Measurements from ENCODE around the gene ELP6. TPM values are rescaled to one million over a fixed set of nuclear protein-coding genes. Genes with fewer than 3 reads are reported as not detected.

The ELP6 gene
- total RNA-seq, 1 donor = 23.5 TPM

DNA sequence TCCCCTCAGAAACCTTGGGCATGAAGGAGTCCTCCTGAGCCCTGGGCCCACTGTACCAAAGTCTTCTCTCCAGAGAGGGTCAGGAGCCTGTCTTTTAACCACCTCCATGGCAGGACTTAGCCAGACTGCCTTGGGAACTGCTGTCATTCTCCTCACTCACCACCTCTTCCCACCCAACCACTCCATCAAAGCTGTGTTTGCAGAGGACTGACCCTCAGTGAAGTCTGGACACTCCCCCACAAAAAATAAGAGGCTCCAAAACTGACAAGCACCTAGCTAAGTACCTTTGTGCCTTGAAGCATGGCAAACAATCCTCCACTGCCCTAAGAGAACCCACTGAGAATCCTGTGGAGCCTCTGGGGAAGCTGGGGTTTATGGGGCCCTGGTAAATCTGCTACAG, 35.5 kb downstream of the ELP6 start:
- H3K27me3 ChIP-seq (ENCODE audit: insufficient read depth, low read length) = no peaks in the 10 kb centered on the region
- no peak overlapping the region for H3K27ac ChIP-seq (ENCODE audit: low read depth, low read length)
- no peak overlapping the region for H2AFZ ChIP-seq (ENCODE audit: low read length)
- TF ChIP-seq, protein P1, sequence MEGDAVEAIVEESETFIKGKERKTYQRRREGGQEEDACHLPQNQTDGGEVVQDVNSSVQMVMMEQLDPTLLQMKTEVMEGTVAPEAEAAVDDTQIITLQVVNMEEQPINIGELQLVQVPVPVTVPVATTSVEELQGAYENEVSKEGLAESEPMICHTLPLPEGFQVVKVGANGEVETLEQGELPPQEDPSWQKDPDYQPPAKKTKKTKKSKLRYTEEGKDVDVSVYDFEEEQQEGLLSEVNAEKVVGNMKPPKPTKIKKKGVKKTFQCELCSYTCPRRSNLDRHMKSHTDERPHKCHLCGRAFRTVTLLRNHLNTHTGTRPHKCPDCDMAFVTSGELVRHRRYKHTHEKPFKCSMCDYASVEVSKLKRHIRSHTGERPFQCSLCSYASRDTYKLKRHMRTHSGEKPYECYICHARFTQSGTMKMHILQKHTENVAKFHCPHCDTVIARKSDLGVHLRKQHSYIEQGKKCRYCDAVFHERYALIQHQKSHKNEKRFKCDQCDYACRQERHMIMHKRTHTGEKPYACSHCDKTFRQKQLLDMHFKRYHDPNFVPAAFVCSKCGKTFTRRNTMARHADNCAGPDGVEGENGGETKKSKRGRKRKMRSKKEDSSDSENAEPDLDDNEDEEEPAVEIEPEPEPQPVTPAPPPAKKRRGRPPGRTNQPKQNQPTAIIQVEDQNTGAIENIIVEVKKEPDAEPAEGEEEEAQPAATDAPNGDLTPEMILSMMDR (IDR thresholded peaks at IDR 0.05; ENCODE audit: extremely low read depth, low read depth, low read length) = no peak
- no peak overlapping the region for H3K4me2 ChIP-seq (ENCODE audit: insufficient read depth, low read length)
- peaks cover 26% of the 10 kb centered on the region for H3K79me2 ChIP-seq (ENCODE audit: insufficient read depth, low read length)
- H3K4me3 ChIP-seq (ENCODE audit: insufficient read depth, low read length) = no peak overlapping the region
- H3K4me1 ChIP-seq (ENCODE audit: insufficient read depth, low read length) = peaks cover 7% of the 10 kb centered on the region
- DNase-seq (ENCODE audit: insufficient read length, low spot score, missing footprints) = peak; percentile 62
- no peaks in the 10 kb centered on the region for H3K36me3 ChIP-seq (ENCODE audit: insufficient read depth, low read length)
- peaks cover 15% of the 10 kb centered on the region for H4K20me1 ChIP-seq (ENCODE audit: insufficient read depth, low read length)
- H3K9me3 ChIP-seq (ENCODE audit: low read depth, low read length) = no peaks in the 10 kb centered on the region

DNA sequence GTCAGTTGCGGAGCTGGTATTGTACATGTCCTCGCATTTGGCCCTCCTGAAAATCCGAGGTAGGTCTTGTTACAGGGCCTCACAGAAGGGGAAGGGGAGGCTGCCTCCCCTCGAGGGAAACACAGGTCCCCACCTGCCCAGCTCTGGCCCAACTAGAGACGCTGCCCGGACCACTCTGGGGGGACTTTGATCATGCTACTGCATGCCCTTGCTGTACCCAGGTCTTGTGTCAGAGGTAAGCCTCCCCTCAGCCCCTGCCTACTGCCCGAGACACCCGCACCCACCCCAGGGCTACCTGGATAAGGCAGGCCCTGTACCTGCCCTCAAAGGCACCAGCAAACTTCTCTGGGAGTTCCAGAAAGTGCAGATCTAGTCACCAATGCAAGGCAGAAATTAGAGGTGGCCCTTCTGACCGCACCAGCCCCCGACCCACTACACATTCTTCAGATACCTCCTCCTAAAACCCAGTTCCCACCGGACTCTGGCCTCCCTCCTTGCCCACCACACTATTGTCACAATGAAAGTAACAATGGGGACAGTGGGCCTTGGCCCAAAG, 36.8 kb downstream of the ELP6 start:
- Histone ChIP-seq H3K4me2 (ENCODE audit: insufficient read depth, low read length) (peak overlapping the region; percentile 82), H3K9me3 (ENCODE audit: low read depth, low read length) (no peaks in the 10 kb centered on the region), H3K4me1 (ENCODE audit: insufficient read depth, low read length) (peaks cover 7% of the 10 kb centered on the region), H2AFZ (ENCODE audit: low read length) (peak overlapping the region; percentile 95), H3K27ac (ENCODE audit: low read depth, low read length) (no peak overlapping the region), H3K79me2 (ENCODE audit: insufficient read depth, low read length) (peaks cover 34% of the 10 kb centered on the region), H4K20me1 (ENCODE audit: insufficient read depth, low read length) (peaks cover 15% of the 10 kb centered on the region), H3K4me3 (ENCODE audit: insufficient read depth, low read length) (peak overlapping the region; percentile 97), H3K36me3 (ENCODE audit: insufficient read depth, low read length) (no peaks in the 10 kb centered on the region), H3K27me3 (ENCODE audit: insufficient read depth, low read length) (no peaks in the 10 kb centered on the region)
- TF ChIP-seq, protein P1 (IDR thresholded peaks at IDR 0.05; ENCODE audit: extremely low read depth, low read depth, low read length) = no peak
- no peak for DNase-seq (ENCODE audit: insufficient read length, low spot score, missing footprints)

DNA sequence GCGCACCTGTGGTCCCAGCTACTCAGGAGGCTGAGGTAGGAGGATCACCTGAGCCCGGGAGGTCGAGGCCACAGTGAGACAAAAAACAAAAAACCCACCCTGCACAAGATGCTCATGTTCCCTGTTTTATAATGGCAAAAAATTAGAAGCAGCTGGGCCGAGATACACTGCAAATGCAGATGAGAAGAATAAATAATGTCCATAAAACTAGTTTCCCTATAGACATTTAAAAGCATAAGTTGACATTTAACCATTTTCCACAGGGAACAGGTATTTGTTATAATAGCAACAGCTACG, 37.2 kb downstream of the ELP6 start:
- peak overlapping the region; percentile 97 for H3K4me3 ChIP-seq (ENCODE audit: insufficient read depth, low read length)
- H3K4me2 ChIP-seq (ENCODE audit: insufficient read depth, low read length) = peak overlapping the region; percentile 82
- H3K79me2 ChIP-seq (ENCODE audit: insufficient read depth, low read length) = peaks cover 38% of the 10 kb centered on the region
- H3K27me3 ChIP-seq (ENCODE audit: insufficient read depth, low read length) = no peaks in the 10 kb centered on the region
- H2AFZ ChIP-seq (ENCODE audit: low read length) = peak overlapping the region; percentile 95
- TF ChIP-seq, protein P1 (IDR thresholded peaks at IDR 0.05; ENCODE audit: extremely low read depth, low read depth, low read length) = no peak
- no peaks in the 10 kb centered on the region for H3K36me3 ChIP-seq (ENCODE audit: insufficient read depth, low read length)
- H3K27ac ChIP-seq (ENCODE audit: low read depth, low read length) = peak overlapping the region; percentile 63
- peaks cover 7% of the 10 kb centered on the region for H3K4me1 ChIP-seq (ENCODE audit: insufficient read depth, low read length)
- DNase-seq (ENCODE audit: insufficient read length, low spot score, missing footprints) = no peak
- no peaks in the 10 kb centered on the region for H3K9me3 ChIP-seq (ENCODE audit: low read depth, low read length)
- peaks cover 17% of the 10 kb centered on the region for H4K20me1 ChIP-seq (ENCODE audit: insufficient read depth, low read length)

DNA sequence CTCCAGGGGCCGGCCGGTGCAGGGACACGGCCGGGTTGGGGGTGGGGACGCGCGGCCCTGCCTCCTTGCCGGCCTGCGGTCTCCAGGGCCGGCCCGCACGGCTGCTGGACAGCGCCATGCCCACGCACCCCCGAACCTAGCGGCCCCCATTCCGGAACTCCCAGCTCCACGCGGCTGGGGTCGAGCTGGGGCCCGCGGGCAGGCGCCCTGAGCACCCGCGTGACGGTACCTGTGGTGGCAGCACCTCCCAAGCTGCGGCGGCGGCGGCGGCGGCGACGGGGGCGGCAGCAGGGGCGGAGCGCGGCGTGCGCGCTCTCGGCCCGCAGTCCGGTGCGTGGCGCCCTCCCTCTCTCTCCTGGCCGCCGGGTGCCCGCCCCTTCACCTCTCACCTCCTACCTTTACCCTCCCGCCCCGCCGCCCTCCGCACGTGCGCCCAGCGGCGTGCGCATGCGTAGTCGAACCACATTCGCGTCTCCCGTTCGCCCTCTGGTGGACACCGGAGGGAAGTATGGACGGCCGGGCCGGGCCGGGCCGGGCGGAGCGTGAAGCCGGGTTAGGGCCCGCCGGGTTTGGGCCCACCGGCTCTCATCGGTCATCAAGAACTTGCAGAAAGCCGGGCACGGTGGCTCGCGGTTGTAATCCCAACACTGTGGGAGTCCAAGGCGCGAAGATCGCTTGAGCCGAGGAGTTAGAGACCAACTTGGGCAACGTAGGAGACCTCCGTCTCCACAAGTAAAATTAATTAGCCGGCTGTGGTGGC, 37.8 kb downstream of the ELP6 start, which contains the start of gene SCAP:
Gene SCAP (minus strand): TSS at position 372 of the 760 bp plus-strand sequence. CDS start 32,948 bp downstream, outside the sequence.
- Histone ChIP-seq H3K27ac (ENCODE audit: low read depth, low read length) (peak within 1 kb of the TSS; percentile 63), H3K79me2 (ENCODE audit: insufficient read depth, low read length) (peaks cover 42% of the 10 kb centered on the region)
- DNase-seq (ENCODE audit: insufficient read length, low spot score, missing footprints) = peak; percentile 98

More for the DNA sequence above, 37.8 kb downstream of the ELP6 start, which contains the start of gene SCAP:
- Histone ChIP-seq H3K27me3 (ENCODE audit: insufficient read depth, low read length) (no peaks in the 10 kb centered on the region), H3K36me3 (ENCODE audit: insufficient read depth, low read length) (no peaks in the 10 kb centered on the region), H3K4me3 (ENCODE audit: insufficient read depth, low read length) (peak within 1 kb of the TSS; percentile 97), H3K9me3 (ENCODE audit: low read depth, low read length) (no peaks in the 10 kb centered on the region), H3K4me1 (ENCODE audit: insufficient read depth, low read length) (peaks cover 7% of the 10 kb centered on the region), H2AFZ (ENCODE audit: low read length) (peak within 1 kb of the TSS; percentile 95), H3K4me2 (ENCODE audit: insufficient read depth, low read length) (peak within 1 kb of the TSS; percentile 86), H4K20me1 (ENCODE audit: insufficient read depth, low read length) (peaks cover 20% of the 10 kb centered on the region)
- TF ChIP-seq, protein P1 (IDR thresholded peaks at IDR 0.05; ENCODE audit: extremely low read depth, low read depth, low read length) = peak; percentile 58

All from osteoblast (primary cell).